MCF 10A (cell line): ENCODE results near the gene BMPR1B. TPM values are rescaled to one million over a fixed set of nuclear protein-coding genes. Genes with fewer than 3 reads are reported as not detected.

Experiments
- BruUV-seq: library from RNA; stranded (reverse); fragments of 400-500 nt; replicated peaks from 2 replicates; lab custom pipeline; 2021; lab: Mats Ljungman, UMichigan
- CTCF ChIA-PET: fragments of 300-600 bp; sonication (Branson Sonifier 250); formaldehyde crosslinking; extraction: SDS; loops from one replicate; lab custom pipeline; 2021; ENCODE audit warnings: antibody characterized with exemption, inconsistent platforms; lab: Yijun Ruan, JAX
- POLR2A ChIA-PET: fragments of 300-600, 350-650 bp; sonication (Branson Sonifier 250); formaldehyde crosslinking; extraction: SDS; loops from one replicate; lab custom pipeline; 2020; ENCODE audit warnings: antibody characterized with exemption, inconsistent platforms; lab: Yijun Ruan, JAX
- DNase-seq: peaks from one replicate; pipeline ENCODE4 v3.0.0-alpha.2; 2018; ENCODE audit not compliant: unreplicated experiment
- H3K27ac Mint-ChIP-seq: one replicate; pipeline ENCODE4 v1.8.0; 2022; ENCODE audit warnings: mild to moderate bottlenecking, low read depth, mixed read lengths; ENCODE audit not compliant: unreplicated experiment
- H3K27me3 Mint-ChIP-seq: one replicate; pipeline ENCODE4 v1.8.0; 2022; ENCODE audit warnings: mixed read lengths; ENCODE audit not compliant: insufficient read depth, unreplicated experiment
- H3K36me3 Mint-ChIP-seq: one replicate; pipeline ENCODE4 v1.8.0; 2022; ENCODE audit warnings: mild to moderate bottlenecking, moderate library complexity, mixed read lengths; ENCODE audit not compliant: insufficient read depth, unreplicated experiment
- H3K4me1 Mint-ChIP-seq: one replicate; pipeline ENCODE4 v1.8.0; 2022; ENCODE audit warnings: mixed read lengths; ENCODE audit not compliant: insufficient read depth, unreplicated experiment
- H3K4me3 Mint-ChIP-seq: one replicate; pipeline ENCODE4 v1.8.0; 2022; ENCODE audit warnings: mild to moderate bottlenecking, moderate library complexity, mixed read lengths; ENCODE audit not compliant: unreplicated experiment
- H3K9me3 Mint-ChIP-seq: one replicate; pipeline ENCODE4 v1.8.0; 2022; ENCODE audit warnings: mixed read lengths; ENCODE audit not compliant: unreplicated experiment
- CTCF ChIP-seq: fragments of 200-600 bp; IDR thresholded peaks from one replicate; pipeline ENCODE4 v1.8.0; 2022; ENCODE audit warnings: antibody characterized with exemption, mild to moderate bottlenecking; ENCODE audit not compliant: unreplicated experiment
- intact Hi-C: fragments of 100-400 bp; cut with micrococcal nuclease; formaldehyde crosslinking; loops from 2 replicates; pipeline ENCODE4 v1.14.1; 2022
- total RNA-seq: library from RNA; stranded (reverse); gene quantifications from 2 replicates; pipeline ENCODE4 v1.2.3, GENCODE V29; 2022

BMPR1B gene
- total RNA-seq, 1 experiment from 2014 or later: 18.8 TPM

GRCh38 chr4:94940520-94940908, 182.8 kb downstream of the BMPR1B start:
- CTCF ChIA-PET: no interaction called here
- peaks cover 14% of the 10 kb centered on the region for H3K4me1 Mint-ChIP-seq

GRCh38 chr4:94941706-94942105, 184.0 kb downstream of the BMPR1B start:
- no peak for TF ChIP-seq CTCF
- H3K27me3 Mint-ChIP-seq: no peaks in the 10 kb centered on the region
- no peak overlapping the region for H3K27ac Mint-ChIP-seq
- intact Hi-C loops: no loop called here
- peaks cover 9% of the 10 kb centered on the region for H3K36me3 Mint-ChIP-seq
- peaks cover 2% of the 10 kb centered on the region for H3K4me1 Mint-ChIP-seq
- ChIA-PET CTCF (no interaction called here), POLR2A (no interaction called here)
- H3K9me3 Mint-ChIP-seq: no peaks in the 10 kb centered on the region
- no peak for DNase-seq
- no peak overlapping the region for H3K4me3 Mint-ChIP-seq
- no TSS peak for BruUV-seq

More at GRCh38 chr4:94940520-94940908, 182.8 kb downstream of the BMPR1B start:
- Mint-ChIP-seq H3K36me3 (peaks cover 9% of the 10 kb centered on the region), H3K27me3 (no peaks in the 10 kb centered on the region), H3K4me3 (no peak overlapping the region), H3K27ac (no peak overlapping the region), H3K9me3 (no peaks in the 10 kb centered on the region)
- TF ChIP-seq CTCF: no peak
- BruUV-seq: no TSS peak
- POLR2A ChIA-PET: interaction anchor here (0.8 to 1.0 kb wide), 2 partner anchors 35 to 314 kb away, joined by 3 to 4 read pairs; no protein-coding TSS in a partner anchor
- intact Hi-C loops: no loop called here
- DNase-seq: no peak

GRCh38 chr4:94944726-94945125, 187.0 kb downstream of the BMPR1B start:
- no peak for TF ChIP-seq CTCF
- no peaks in the 10 kb centered on the region for H3K27me3 Mint-ChIP-seq
- H3K9me3 Mint-ChIP-seq: no peaks in the 10 kb centered on the region
- ChIA-PET CTCF (interaction anchor here (0.9 kb wide), 1 partner anchor 14 kb away, joined by 3 read pairs; no protein-coding TSS in a partner anchor), POLR2A (interaction anchor here (0.8 kb wide), 1 partner anchor 9 kb away, joined by 6 read pairs; no protein-coding TSS in a partner anchor)
- H3K4me1 Mint-ChIP-seq: peaks cover 14% of the 10 kb centered on the region
- no TSS peak for BruUV-seq
- no peak overlapping the region for H3K4me3 Mint-ChIP-seq
- H3K27ac Mint-ChIP-seq: no peak overlapping the region
- no peak for DNase-seq
- no peaks in the 10 kb centered on the region for H3K36me3 Mint-ChIP-seq
- intact Hi-C loops: no loop called here

- Mint-ChIP-seq H3K4me3 (no peak overlapping the region), H3K27me3 (no peaks in the 10 kb centered on the region), H3K9me3 (peaks cover 15% of the 10 kb centered on the region), H3K36me3 (no peaks in the 10 kb centered on the region), H3K4me1 (peaks cover 14% of the 10 kb centered on the region), H3K27ac (peak overlapping the region; percentile 41)
- no TSS peak for BruUV-seq
- POLR2A ChIA-PET: interaction anchor here (0.6 to 1.7 kb wide), 10 partner anchors 9 to 317 kb away, joined by 3 to 7 read pairs (median 3); no protein-coding TSS in a partner anchor
- intact Hi-C loops: no loop called here
- TF ChIP-seq CTCF: no peak
- CTCF ChIA-PET: interaction anchor here (1.1 to 1.4 kb wide), 3 partner anchors 32 to 149 kb away, joined by 3 to 4 read pairs (median 3); no protein-coding TSS in a partner anchor
- no peak for DNase-seq
Observed at GRCh38 chr4:94947681-94948108, 189.9 kb downstream of the BMPR1B start.
